ENCODE data around the gene SYT1. TPM values are rescaled to one million over a fixed set of nuclear protein-coding genes. Genes with fewer than 3 reads are reported as not detected.
A peak's percentile ranks its signal among the peaks of the same experiment; 100 is the strongest.

The SYT1 gene
- total and polyA plus RNA-seq, 2 donors (not counting 3 experiments of a cell fraction or from before 2014, with no cell fraction given) = 3.2 to 15.3 TPM

DNA sequence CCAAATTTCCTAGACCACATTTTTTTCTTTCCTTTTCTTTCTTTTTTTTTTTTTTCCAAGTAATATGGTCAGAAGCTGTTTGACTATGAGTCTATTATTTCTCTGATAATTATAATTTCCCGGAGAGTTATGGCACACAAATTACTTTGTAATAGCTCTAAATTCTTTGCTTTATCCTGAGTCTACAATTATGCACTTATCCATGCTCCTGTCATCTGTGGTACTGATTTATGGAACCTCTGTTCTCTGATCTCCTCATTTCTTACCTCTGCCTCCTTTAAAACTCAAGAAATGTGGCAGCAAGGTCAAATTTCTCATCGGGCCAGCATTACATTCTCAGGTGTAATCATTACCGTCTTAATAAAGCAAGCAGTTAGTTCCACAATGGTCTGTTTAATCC is 544.1 kb downstream of the SYT1 start:
- Histone ChIP-seq H3K27me3 (ENCODE audit: control insufficient read depth in 2 of 2, insufficient read depth in 2 of 2, low read length in 2 of 2) (no peaks in the 10 kb centered on the region), H3K4me1 (ENCODE audit: control insufficient read depth, extremely low read depth, insufficient read depth, low read length) (peaks cover 9% of the 10 kb centered on the region), H3K36me3 (ENCODE audit: control insufficient read depth in 2 of 2, extremely low read depth in 1 of 2, insufficient read depth in 2 of 2, low read length in 2 of 2) (no peaks in the 10 kb centered on the region), H3K27ac (ENCODE audit: insufficient read depth, low read depth, low read length) (no peak overlapping the region), H3K9me3 (replicated peaks; ENCODE audit: control insufficient read depth, insufficient read depth, low read length) (no peaks in the 10 kb centered on the region), H3K9ac (replicated peaks; ENCODE audit: extremely low read depth, insufficient read depth, low read length) (no peak overlapping the region), H3K79me2 (ENCODE audit: control insufficient read depth, insufficient read depth, low read length) (no peaks in the 10 kb centered on the region), H4K20me1 (replicated peaks; ENCODE audit: control insufficient read depth, extremely low read depth, insufficient read depth, low read length) (no peaks in the 10 kb centered on the region), H3K4me2 (ENCODE audit: insufficient read depth, low read length) (peak overlapping the region; percentile 47), H2AFZ (ENCODE audit: low read depth, low read length) (peak overlapping the region; percentile 83), H3K9me1 (replicated peaks; ENCODE audit: control insufficient read depth, extremely low read depth, insufficient read depth, low read length) (no peaks in the 10 kb centered on the region), H3K4me3 (replicated peaks in 1 of 3; ENCODE audit: insufficient read depth in 1 of 3, low read depth in 1 of 3, low read length in 3 of 3) (no peak overlapping the region)
- intact Hi-C loops (cut with micrococcal nuclease) = loop anchor here (1.0 to 10.0 kb wide), 12 partner anchors 139 to 1850 kb away; partner anchors contain the start of genes PAWR and PPP1R12A
- ChIA-PET CTCF (interaction anchor here (0.7 to 2.5 kb wide), 11 partner anchors 11 to 861 kb away, joined by 3 to 20 read pairs (median 12); no protein-coding TSS in a partner anchor), POLR2A (no interaction called here)
- dilution Hi-C loops (cut with MboI; ENCODE audit: extremely low pct_ligation_motif_present, low sequenced_read_pairs) = no loop called here
- FAIRE-seq (no peak), DNase-seq (ENCODE audit: low read depth, low spot score) (no peak)
- TF ChIP-seq EZH2 (IDR thresholded peaks at IDR 0.05; ENCODE audit: borderline replicate concordance, low read depth, low read length, severe bottlenecking) (no peak), FOS (IDR thresholded peaks at IDR 0.05; ENCODE audit: borderline replicate concordance, insufficient read depth, low read length) (no peak), POLR2A (IDR thresholded peaks at IDR 0.05; ENCODE audit: low read depth, low read length) (no peak)
- TF ChIP-seq, protein P1, sequence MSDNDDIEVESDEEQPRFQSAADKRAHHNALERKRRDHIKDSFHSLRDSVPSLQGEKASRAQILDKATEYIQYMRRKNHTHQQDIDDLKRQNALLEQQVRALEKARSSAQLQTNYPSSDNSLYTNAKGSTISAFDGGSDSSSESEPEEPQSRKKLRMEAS (IDR thresholded peaks at IDR 0.05; ENCODE audit: insufficient read depth, insufficient read length) = no peak
- TF ChIP-seq, protein P2, sequence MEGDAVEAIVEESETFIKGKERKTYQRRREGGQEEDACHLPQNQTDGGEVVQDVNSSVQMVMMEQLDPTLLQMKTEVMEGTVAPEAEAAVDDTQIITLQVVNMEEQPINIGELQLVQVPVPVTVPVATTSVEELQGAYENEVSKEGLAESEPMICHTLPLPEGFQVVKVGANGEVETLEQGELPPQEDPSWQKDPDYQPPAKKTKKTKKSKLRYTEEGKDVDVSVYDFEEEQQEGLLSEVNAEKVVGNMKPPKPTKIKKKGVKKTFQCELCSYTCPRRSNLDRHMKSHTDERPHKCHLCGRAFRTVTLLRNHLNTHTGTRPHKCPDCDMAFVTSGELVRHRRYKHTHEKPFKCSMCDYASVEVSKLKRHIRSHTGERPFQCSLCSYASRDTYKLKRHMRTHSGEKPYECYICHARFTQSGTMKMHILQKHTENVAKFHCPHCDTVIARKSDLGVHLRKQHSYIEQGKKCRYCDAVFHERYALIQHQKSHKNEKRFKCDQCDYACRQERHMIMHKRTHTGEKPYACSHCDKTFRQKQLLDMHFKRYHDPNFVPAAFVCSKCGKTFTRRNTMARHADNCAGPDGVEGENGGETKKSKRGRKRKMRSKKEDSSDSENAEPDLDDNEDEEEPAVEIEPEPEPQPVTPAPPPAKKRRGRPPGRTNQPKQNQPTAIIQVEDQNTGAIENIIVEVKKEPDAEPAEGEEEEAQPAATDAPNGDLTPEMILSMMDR (IDR thresholded peaks at IDR 0.05; ENCODE audit: extremely low read depth in 1 of 2, insufficient read depth in 1 of 2, low read depth in 1 of 2, low read length in 2 of 2) = no peak
- BruUV-seq (replicated peaks) = no TSS peak

DNA sequence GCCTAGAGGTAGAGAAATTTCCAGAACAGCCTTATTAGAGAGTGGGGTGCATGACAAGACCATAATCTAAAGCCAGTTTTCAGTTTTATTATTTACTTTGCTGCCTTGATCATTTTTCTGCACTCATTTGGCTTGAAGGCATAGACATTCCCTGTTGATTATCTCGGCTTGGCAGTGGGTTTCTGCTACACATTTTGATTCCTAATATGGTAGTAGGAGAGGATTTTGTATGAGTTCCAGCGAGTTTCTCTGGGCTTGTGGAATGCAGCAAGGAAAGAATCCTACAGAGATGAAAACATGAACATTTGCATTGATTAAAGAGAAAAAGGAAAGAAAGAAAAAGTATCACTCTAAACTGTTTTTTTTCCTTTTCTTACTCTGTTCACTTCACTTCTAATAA is 545.0 kb downstream of the SYT1 start:
- POLR2A ChIA-PET = no interaction called here
- FAIRE-seq (no peak), DNase-seq (ENCODE audit: low read depth, low spot score) (peak; percentile 37)
- H3K9ac ChIP-seq (replicated peaks; ENCODE audit: extremely low read depth, insufficient read depth, low read length) = no peak overlapping the region
- H3K4me1 ChIP-seq (ENCODE audit: control insufficient read depth, extremely low read depth, insufficient read depth, low read length) = peaks cover 9% of the 10 kb centered on the region
- no peaks in the 10 kb centered on the region for H3K27me3 ChIP-seq (ENCODE audit: control insufficient read depth in 2 of 2, insufficient read depth in 2 of 2, low read length in 2 of 2)
- no peaks in the 10 kb centered on the region for H4K20me1 ChIP-seq (replicated peaks; ENCODE audit: control insufficient read depth, extremely low read depth, insufficient read depth, low read length)
- BruUV-seq (replicated peaks) = no TSS peak
- H3K4me2 ChIP-seq (ENCODE audit: insufficient read depth, low read length) = no peak overlapping the region
- TF ChIP-seq POLR2AphosphoS5 (IDR thresholded peaks at IDR 0.05; ENCODE audit: insufficient read depth, low read depth, low read length) = no peak
- no peak for TF ChIP-seq MYC (IDR thresholded peaks at IDR 0.05; ENCODE audit: low read depth, low read length)
- TF ChIP-seq, protein P1 (IDR thresholded peaks at IDR 0.05; ENCODE audit: insufficient read depth, insufficient read length) = no peak
- TF ChIP-seq JUN (IDR thresholded peaks at IDR 0.05; ENCODE audit: borderline replicate concordance, insufficient read depth, insufficient read length, low read depth) = no peak
- TF ChIP-seq, protein P2 (IDR thresholded peaks at IDR 0.05; ENCODE audit: extremely low read depth in 1 of 2, insufficient read depth in 1 of 2, low read depth in 1 of 2, low read length in 2 of 2) = no peak
- no peak for TF ChIP-seq FOS (IDR thresholded peaks at IDR 0.05; ENCODE audit: borderline replicate concordance, insufficient read depth, low read length)
- no peak for TF ChIP-seq EZH2 (IDR thresholded peaks at IDR 0.05; ENCODE audit: borderline replicate concordance, low read depth, low read length, severe bottlenecking)
- no peak for TF ChIP-seq POLR2A (IDR thresholded peaks at IDR 0.05; ENCODE audit: low read depth, low read length)
- TF ChIP-seq GATA2 (IDR thresholded peaks at IDR 0.05; ENCODE audit: insufficient read depth, insufficient read length, low read depth, low read length) = no peak
- peak overlapping the region; percentile 36 for H2AFZ ChIP-seq (ENCODE audit: low read depth, low read length)
- intact Hi-C loops (cut with micrococcal nuclease) = loop anchor here (2.0 to 10.0 kb wide), 7 partner anchors 283 to 1849 kb away; partner anchors contain the start of genes PAWR and PPP1R12A
- dilution Hi-C loops (cut with MboI; ENCODE audit: extremely low pct_ligation_motif_present, low sequenced_read_pairs) = no loop called here
- no peaks in the 10 kb centered on the region for H3K9me1 ChIP-seq (replicated peaks; ENCODE audit: control insufficient read depth, extremely low read depth, insufficient read depth, low read length)
- no peak overlapping the region for H3K27ac ChIP-seq (ENCODE audit: insufficient read depth, low read depth, low read length)
- H3K79me2 ChIP-seq (ENCODE audit: control insufficient read depth, insufficient read depth, low read length) = no peaks in the 10 kb centered on the region
- no peaks in the 10 kb centered on the region for H3K36me3 ChIP-seq (ENCODE audit: control insufficient read depth in 2 of 2, extremely low read depth in 1 of 2, insufficient read depth in 2 of 2, low read length in 2 of 2)
- no peak overlapping the region for H3K4me3 ChIP-seq (replicated peaks in 1 of 3; ENCODE audit: insufficient read depth in 1 of 3, low read depth in 1 of 3, low read length in 3 of 3)
- H3K9me3 ChIP-seq (replicated peaks; ENCODE audit: control insufficient read depth, insufficient read depth, low read length) = no peaks in the 10 kb centered on the region
- CTCF ChIA-PET = interaction anchor here (2.0 to 2.5 kb wide), 5 partner anchors 10 to 785 kb away, joined by 12 to 20 read pairs (median 13); no protein-coding TSS in a partner anchor

All from endothelial cell of umbilical vein (primary cell).